Gastroesophageal sphincter (tissue), 4 donors: ENCODE data around the gene A1BG. TPM values are rescaled to one million over a fixed set of nuclear protein-coding genes. Genes with fewer than 3 reads are reported as not detected.
"Not testable (repeated sequence)": the region's sequence is repeated elsewhere in the genome, so short reads cannot be mapped to it uniquely, and the experiment has no call there.

ENCODE experiments used
- ATAC-seq: fragments of 150-250 bp; one replicate; pipeline ENCODE4 v1.9.1; 2016; ENCODE audit warnings: mild to moderate bottlenecking, moderate library complexity
- H3K27ac ChIP-seq, 4 donors: fragments of 200-600 bp; sonication (generic) in 3 of 4; 1 replicate in 3 of 4; 2 replicates in 1 of 4; pipeline ENCODE4 v1.5.1; 2016 to 2019
- H3K27me3 ChIP-seq: fragments of 200-600 bp; sonication (generic); one replicate; pipeline ENCODE4 v1.5.1; 2019
- H3K36me3 ChIP-seq, 2 donors: fragments of 200-600 bp; sonication (generic); one replicate each; pipeline ENCODE4 v1.5.1; 2019; ENCODE audit warnings: control low read depth in 1 of 2
- H3K4me1 ChIP-seq, 3 donors: fragments of 200-600 bp; sonication (generic); 1 replicate in 2 of 3; 2 replicates in 1 of 3; pipeline ENCODE4 v1.5.1; 2016 to 2019; ENCODE audit warnings: control low read depth in 2 of 3
- H3K4me3 ChIP-seq, 2 donors: fragments of 200-600 bp; sonication (generic); one replicate each; pipeline ENCODE4 v1.5.1; 2019; ENCODE audit warnings: mild to moderate bottlenecking in 1 of 2, moderate library complexity in 1 of 2
- H3K9me3 ChIP-seq, 3 donors: fragments of 200-600 bp; sonication (generic); one replicate each; pipeline ENCODE4 v1.5.1; 2017 to 2019; ENCODE audit warnings: control low read depth in 2 of 3
- EP300 ChIP-seq: sonication (generic); formaldehyde crosslinking; IDR thresholded peaks from one replicate; pipeline ENCODE4 v1.6.1; 2017; ENCODE audit warnings: antibody characterized with exemption, mild to moderate bottlenecking
- POLR2A ChIP-seq, 2 donors: fragments of 450-650 bp; IDR thresholded peaks; one replicate each; pipeline ENCODE4 v1.6.1; 2017; ENCODE audit warnings: antibody characterized with exemption in 2 of 2, mild to moderate bottlenecking in 2 of 2, moderate library complexity in 1 of 2
- POLR2AphosphoS5 ChIP-seq: sonication (generic); formaldehyde crosslinking; IDR thresholded peaks from one replicate; pipeline ENCODE4 v1.6.1; 2017; ENCODE audit warnings: antibody characterized with exemption
- WGBS, 2 donors: methylation state at CpG; one replicate each; pipeline ENCODE4 v1.1.5; 2018; ENCODE audit warnings: low coverage in 1 of 2; 5-methylcytosine and 5-hydroxymethylcytosine counted together
- total RNA-seq, 4 donors: library from RNA; depleted of rRNA; stranded (reverse); fragments of >200 nt; gene quantifications; one replicate each; pipeline ENCODE4 v1.1.0, GENCODE V29; 2016
- TF ChIP-seq, protein P1 (sequence below), 4 experiments: fragments of 200-600 bp in 2 of 4; fragments of 450-650 bp in 2 of 4; sonication (generic) in 1 of 4; IDR thresholded peaks; one replicate each; pipeline ENCODE4 v1.5.1; 2017 to 2019; ENCODE audit warnings: antibody characterized with exemption in 4 of 4, mild to moderate bottlenecking in 2 of 4, moderate library complexity in 2 of 4

Gene A1BG
- total RNA-seq, 4 donors from 2014 or later: 2.3 to 20.7 (median 7.5) TPM

DNA sequence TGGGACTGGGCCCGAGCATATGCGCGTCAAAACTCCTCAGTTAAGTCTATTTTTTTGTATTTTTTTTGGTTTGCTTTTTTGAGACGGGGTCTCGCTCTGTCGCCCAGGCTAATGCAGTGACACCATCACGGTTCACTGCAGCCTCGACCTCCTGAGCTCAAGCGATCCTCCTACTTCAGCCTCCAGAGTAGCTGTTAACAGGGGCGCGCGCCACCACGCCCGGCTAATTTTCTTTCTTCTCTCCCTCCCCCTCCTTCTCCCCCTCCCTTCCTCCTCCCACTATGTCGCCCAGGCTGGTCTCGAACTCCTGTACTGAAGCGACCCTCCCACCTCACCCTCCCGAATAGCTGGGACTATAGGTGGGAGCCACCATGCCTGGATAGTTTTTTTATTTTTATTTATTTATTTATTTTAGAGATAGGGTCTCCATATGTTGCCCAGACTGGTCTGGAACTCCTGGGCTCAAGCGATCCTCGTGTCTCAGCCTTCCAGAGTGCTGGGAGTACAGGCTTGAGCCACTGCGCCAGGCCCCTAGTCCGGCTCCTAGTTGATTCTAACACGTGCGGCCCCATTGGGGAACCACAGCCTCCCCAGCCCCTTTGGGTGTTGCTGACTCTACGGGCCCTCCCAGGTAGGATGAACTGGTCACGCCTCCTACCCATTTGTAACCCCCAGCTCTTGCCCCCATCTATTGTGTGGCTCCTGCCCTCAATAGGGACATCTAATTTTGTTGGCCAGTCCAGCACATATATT is 28.3 kb upstream of the A1BG start:
- no peak for TF ChIP-seq EP300
- TF ChIP-seq POLR2AphosphoS5: no peak
- no peak for TF ChIP-seq POLR2A (IDR thresholded peaks at IDR 0.05)
- TF ChIP-seq, protein P1, sequence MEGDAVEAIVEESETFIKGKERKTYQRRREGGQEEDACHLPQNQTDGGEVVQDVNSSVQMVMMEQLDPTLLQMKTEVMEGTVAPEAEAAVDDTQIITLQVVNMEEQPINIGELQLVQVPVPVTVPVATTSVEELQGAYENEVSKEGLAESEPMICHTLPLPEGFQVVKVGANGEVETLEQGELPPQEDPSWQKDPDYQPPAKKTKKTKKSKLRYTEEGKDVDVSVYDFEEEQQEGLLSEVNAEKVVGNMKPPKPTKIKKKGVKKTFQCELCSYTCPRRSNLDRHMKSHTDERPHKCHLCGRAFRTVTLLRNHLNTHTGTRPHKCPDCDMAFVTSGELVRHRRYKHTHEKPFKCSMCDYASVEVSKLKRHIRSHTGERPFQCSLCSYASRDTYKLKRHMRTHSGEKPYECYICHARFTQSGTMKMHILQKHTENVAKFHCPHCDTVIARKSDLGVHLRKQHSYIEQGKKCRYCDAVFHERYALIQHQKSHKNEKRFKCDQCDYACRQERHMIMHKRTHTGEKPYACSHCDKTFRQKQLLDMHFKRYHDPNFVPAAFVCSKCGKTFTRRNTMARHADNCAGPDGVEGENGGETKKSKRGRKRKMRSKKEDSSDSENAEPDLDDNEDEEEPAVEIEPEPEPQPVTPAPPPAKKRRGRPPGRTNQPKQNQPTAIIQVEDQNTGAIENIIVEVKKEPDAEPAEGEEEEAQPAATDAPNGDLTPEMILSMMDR (IDR thresholded peaks at IDR 0.05): no peak
- H3K27me3 ChIP-seq: no peaks in the 10 kb centered on the region
- H3K9me3 ChIP-seq: no peaks in the 10 kb centered on the region
- WGBS, 2 donors: 17 to 30% methylated on average over 6 to 14 of the region's 26 CpGs
- no peaks in the 10 kb centered on the region for H3K36me3 ChIP-seq
- peak overlapping the region; percentile 49 to 87 for H3K4me3 ChIP-seq
- peak overlapping the region; percentile 36 to 96 (median 94) for H3K27ac ChIP-seq
- ATAC-seq: no peak
- peaks cover 0 to 50% (median 28%) of the 10 kb centered on the region in 3 donors for H3K4me1 ChIP-seq

DNA sequence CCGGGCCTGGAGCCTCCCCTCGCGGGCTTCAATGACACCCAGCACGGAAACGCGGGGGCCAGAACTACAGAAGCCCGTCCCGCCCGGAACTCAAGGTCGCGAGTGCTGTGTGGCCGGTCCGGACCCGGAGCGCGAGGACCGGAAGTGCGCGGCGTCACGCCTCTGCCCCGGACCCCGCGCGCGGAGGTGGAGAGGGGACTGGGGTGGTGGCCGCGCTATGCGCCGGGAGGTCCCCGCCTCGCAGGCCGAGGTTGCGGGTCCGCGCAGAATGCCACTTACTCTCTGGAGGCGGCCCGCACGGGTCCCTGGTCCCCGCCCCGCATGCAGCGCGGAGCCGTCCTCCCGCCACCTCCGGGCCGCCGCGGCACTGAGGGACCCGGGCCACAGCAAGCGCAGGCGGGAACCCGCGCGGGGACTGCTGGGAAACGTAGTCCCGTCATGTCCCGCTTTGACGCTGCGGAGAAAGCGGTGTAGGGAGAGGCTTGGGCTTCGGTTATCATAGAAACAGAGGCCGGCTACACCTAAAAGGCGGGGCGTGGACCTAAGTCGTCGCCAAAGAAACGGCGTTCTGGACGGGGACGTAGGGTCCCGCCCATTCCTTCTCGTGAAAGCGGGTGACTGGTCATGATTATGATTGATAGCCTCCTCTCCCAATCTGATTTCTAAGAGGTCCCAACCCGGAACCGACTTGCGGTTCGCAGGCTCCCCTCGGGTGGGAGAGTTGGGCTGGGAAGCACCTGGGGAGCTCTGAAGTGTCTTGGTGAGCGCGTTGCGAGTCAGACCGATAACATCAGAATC is 27.6 kb upstream of the A1BG start, which contains the start of gene ZNF837:
Gene ZNF837, minus strand, starts transcription at position 369 of the 798 bp plus-strand sequence. CDS start 11,698 bp downstream, outside the sequence.
- Histone ChIP-seq H3K36me3 (no peaks in the 10 kb centered on the region), H3K27me3 (no peaks in the 10 kb centered on the region), H3K4me3 (peak within 1 kb of the TSS; percentile 49 to 87), H3K4me1 (peaks cover 0 to 44% (median 23%) of the 10 kb centered on the region in 3 donors), H3K9me3 (no peaks in the 10 kb centered on the region), H3K27ac (peak within 1 kb of the TSS; percentile 43 to 96 (median 94))
- ATAC-seq: peak; percentile 97
- 0% methylated on average over 6 to 17 of the region's 83 CpGs for WGBS, 2 donors
- TF ChIP-seq POLR2A (IDR thresholded peaks at IDR 0.05) (peak; percentile 90 to 92), EP300 (no peak), POLR2AphosphoS5 (peak; percentile 75)
- TF ChIP-seq, protein P1 (IDR thresholded peaks at IDR 0.05): peak in 3 of 4 experiments; percentile 23 to 44 (median 27)

DNA sequence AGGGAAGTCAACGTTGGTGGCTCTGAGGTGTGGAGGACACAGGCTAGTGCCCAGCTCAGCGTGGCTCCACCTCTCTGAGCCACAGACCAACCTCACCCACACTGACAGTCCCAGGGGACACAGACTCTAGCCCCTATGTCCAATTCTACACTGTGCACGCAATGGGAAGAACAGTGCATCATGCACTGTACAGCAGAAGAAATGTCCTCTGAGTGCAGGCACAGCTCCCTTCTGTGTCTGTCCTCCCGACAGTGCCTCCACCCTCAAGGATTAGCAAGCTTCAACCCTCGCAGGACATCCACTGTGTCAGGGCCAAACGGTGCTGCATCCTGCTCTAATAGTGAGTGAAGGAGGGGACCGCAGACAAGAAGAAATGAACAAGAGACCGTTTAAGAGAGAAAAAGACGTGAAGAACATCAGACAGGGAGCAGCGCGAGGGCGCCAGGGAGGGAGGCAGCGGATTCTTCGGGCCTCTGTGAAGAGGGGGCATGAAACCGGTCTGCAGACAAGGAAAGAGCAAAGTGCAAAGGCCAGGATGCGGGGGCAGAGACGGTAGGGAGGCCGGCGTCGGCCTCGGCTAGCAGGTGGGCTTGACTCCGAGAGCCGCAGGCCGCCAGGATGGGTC is 26.9 kb upstream of the A1BG start:
- TF ChIP-seq EP300 (no peak), POLR2A (IDR thresholded peaks at IDR 0.05) (no peak), POLR2AphosphoS5 (no peak)
- TF ChIP-seq, protein P1 (IDR thresholded peaks at IDR 0.05): no peak
- ATAC-seq: no peak
- Histone ChIP-seq H3K4me3 (peak overlapping the region; percentile 49 to 87), H3K36me3 (no peaks in the 10 kb centered on the region), H3K4me1 (peaks cover 0 to 37% (median 18%) of the 10 kb centered on the region in 3 donors), H3K27me3 (no peaks in the 10 kb centered on the region), H3K27ac (peak overlapping the region; percentile 43 to 96 (median 94)), H3K9me3 (no peaks in the 10 kb centered on the region)
- WGBS, 2 donors: 4 to 10% methylated on average over 9 to 12 of the region's 24 CpGs

DNA sequence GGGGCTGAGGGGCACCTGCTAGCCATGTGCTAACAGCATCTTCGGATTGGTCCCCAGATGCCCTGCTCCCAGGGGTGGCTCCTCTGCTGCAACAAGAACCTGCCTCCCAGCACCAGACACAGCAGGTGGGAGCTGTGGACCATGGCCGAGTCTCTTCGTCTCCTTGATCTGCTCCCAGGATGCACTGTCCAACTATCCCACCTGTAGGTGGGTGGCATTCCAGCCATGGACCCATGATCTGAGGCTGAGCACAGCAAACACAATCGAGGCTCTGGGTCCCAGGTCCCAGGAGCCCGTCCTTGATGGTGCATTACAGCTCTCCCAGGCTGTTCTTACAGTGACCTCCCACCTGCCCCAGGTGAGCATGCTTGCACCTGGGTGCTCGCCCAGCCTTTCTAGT is 26.0 kb upstream of the A1BG start:
- no peak overlapping the region for H3K4me3 ChIP-seq
- H3K36me3 ChIP-seq: no peaks in the 10 kb centered on the region
- no peak for ATAC-seq
- H3K27ac ChIP-seq: no peak overlapping the region
- no CpG with 5 or more reads among the region's 6 CpGs for WGBS, 2 donors
- TF ChIP-seq POLR2AphosphoS5: no peak
- no peak for TF ChIP-seq POLR2A (IDR thresholded peaks at IDR 0.05)
- TF ChIP-seq, protein P1 (IDR thresholded peaks at IDR 0.05): no peak
- TF ChIP-seq EP300: no peak
- H3K9me3 ChIP-seq: no peaks in the 10 kb centered on the region
- no peaks in the 10 kb centered on the region for H3K27me3 ChIP-seq
- peaks cover 0 to 32% (median 18%) of the 10 kb centered on the region in 3 donors for H3K4me1 ChIP-seq

DNA sequence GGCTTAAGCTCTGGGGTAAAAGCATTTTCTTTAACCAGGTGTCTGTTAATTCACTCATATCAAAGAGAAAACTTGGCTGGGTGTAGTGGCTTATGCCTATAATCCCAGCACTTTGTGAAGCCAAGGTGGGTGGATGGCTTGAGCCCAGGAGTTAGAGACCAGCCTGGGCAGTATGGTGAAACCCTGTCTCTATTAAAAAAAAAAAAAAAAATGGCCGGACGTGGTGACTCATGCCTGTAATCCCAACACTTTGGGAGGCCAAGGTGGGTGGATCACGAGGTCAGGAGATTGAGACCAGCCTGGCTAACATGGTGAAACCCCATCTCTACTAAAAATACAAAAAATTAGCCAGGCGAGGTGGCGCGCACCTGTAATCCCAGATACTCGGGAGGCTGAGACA is 23.4 kb upstream of the A1BG start:
- not testable (repeated sequence) for ATAC-seq, H3K27ac ChIP-seq, H3K36me3 ChIP-seq, H3K9me3 ChIP-seq, H3K4me3 ChIP-seq, H3K27me3 ChIP-seq
- peaks cover 0 to 22% (median 15%) of the 10 kb centered on the region in 3 donors for H3K4me1 ChIP-seq
- WGBS, 2 donors: 50% methylated on average over 4 of the region's 7 CpGs; no CpG with 5 or more reads in 1 of the 2 donors
